Omental fat pad (tissue), 4 donors: ENCODE results near the gene ANXA3. TPM values are rescaled to one million over a fixed set of nuclear protein-coding genes. Genes with fewer than 3 reads are reported as not detected.

ENCODE experiments used
- ATAC-seq: fragments of 150-250 bp; one replicate; pipeline ENCODE4 v1.9.1; 2016; ENCODE audit warnings: mild to moderate bottlenecking, moderate library complexity; ENCODE audit not compliant: low FRiP score
- DNase-seq: peaks from one replicate; pipeline ENCODE4 v3.0.0-alpha.2; 2019; ENCODE audit warnings: low spot score
- total RNA-seq, 4 donors: library from RNA; depleted of rRNA; stranded (reverse); fragments of >200 nt; gene quantifications; one replicate each; pipeline ENCODE4 v1.1.0, GENCODE V29; 2016
- TF ChIP-seq, protein P1 (sequence below), 3 donors: fragments of 450-650 bp; IDR thresholded peaks; one replicate each; pipeline ENCODE4 v1.5.1; 2016 to 2017; ENCODE audit warnings: antibody characterized with exemption in 3 of 3, mild to moderate bottlenecking in 3 of 3, moderate library complexity in 2 of 3

Gene ANXA3
- total RNA-seq, 4 donors from 2014 or later: 76.3 to 217 (median 105) TPM

DNA sequence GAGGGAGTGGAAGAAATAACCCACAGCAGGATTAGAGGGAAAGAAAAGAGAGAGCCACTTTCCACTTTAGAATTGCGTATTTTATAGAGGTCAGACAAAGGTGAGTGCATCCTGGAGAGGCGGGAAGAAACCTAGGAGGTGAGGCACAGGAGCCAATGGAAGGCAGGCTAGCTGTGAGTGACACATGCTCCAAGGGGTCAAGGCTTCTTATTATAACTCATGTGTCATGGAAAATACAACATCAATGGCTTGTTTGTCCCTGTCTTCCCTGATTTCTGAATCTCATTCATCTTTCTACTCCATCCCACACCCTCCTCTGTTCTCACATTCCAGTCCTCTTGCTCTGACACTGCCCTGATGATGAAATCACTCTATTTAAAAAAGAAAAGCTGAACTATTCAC lies 14.4 kb downstream of the ANXA3 start:
- TF ChIP-seq, protein P1, sequence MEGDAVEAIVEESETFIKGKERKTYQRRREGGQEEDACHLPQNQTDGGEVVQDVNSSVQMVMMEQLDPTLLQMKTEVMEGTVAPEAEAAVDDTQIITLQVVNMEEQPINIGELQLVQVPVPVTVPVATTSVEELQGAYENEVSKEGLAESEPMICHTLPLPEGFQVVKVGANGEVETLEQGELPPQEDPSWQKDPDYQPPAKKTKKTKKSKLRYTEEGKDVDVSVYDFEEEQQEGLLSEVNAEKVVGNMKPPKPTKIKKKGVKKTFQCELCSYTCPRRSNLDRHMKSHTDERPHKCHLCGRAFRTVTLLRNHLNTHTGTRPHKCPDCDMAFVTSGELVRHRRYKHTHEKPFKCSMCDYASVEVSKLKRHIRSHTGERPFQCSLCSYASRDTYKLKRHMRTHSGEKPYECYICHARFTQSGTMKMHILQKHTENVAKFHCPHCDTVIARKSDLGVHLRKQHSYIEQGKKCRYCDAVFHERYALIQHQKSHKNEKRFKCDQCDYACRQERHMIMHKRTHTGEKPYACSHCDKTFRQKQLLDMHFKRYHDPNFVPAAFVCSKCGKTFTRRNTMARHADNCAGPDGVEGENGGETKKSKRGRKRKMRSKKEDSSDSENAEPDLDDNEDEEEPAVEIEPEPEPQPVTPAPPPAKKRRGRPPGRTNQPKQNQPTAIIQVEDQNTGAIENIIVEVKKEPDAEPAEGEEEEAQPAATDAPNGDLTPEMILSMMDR (IDR thresholded peaks at IDR 0.05): no peak
- ATAC-seq (peak; percentile 62), DNase-seq (no peak)

DNA sequence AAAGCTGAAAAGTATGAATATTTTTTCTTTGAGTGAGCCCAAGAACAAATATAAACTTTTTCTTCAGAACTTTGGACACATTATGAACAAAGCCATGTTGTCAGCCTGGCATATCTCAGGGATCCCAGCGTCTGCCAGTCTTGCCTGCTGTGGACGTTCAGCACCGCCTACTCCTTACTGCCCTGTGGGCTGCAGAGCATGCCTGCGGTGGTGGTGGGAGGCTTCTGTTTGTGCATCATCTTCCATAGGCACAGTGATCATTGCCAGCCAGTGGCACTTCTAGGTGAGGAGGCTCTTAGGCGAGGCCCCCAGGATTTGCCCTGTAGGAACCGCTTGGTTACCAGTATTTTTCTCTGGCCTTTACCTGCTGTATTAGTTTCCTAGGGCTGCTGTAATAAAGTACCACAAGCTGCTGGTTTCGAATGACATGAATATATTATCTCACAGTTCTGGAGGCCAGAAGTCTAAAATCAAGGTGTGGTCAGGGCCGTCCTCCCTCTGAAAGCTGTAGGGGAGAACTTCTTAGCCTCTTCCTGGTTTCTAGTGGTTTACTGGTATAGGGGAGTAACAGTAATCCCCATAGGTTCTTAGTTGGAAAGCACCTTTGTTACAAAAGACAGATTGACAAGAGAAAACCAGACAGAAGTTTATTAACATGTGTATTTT lies 15.4 kb downstream of the ANXA3 start:
- no peak for DNase-seq
- TF ChIP-seq, protein P1 (IDR thresholded peaks at IDR 0.05): no peak
- no peak for ATAC-seq

DNA sequence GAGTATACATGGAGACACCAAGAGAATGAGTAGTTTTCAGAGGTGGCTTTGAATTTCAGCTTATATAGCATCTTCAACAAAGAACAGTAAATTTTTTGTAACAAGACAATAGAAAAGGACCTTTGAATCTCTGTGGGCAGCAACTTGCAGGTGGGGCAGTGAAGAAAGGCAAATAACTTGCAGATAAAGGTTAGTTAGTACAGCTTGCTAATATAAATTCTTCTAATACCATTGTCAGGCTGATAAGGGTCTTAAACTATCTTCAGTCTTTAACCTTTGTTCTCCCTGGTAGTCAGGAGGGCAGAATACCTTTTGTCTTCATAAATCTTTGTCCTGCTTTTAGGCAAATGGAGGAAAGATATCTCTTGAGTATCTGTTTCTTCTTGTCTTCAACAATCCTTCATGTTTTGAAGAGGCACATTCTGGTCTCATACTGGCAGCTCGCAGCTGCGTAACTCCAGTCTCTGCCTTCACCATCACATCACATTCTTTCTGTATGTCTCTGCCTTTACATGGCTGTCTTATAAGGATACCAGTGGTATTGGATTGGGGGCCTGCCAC lies 16.0 kb downstream of the ANXA3 start:
- DNase-seq (no peak), ATAC-seq (no peak)
- TF ChIP-seq, protein P1 (IDR thresholded peaks at IDR 0.05): no peak

DNA sequence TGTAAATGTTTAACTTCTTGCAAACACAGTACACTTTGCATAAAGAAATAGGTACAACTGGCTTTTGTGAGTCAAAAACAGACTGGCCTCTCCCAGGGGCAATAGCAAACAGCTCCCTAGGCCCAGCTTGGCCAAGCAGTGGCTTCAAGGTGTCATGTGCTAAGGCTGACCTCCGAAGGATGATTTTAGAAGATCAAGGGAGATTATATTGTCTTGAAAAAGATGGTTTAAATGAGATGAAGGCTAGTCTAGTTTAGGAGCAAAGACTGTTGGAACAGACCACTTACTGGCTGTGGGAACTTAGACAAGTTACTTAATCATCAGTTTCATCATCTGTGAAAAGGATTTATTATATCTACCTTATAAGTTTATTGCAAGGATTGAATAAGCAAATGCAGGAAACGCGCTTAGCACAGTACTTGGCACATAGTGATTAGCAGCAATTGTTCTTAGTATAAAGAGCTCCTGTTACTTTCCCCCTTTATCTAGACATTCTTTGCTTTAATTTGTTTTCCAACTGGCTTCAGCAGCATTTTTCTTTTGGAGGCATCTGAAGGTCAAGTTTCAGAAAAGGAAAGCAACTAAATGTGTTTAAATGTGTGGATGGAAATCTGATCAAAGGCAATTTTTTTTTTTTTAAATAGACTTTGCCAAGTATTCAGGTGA lies 17.2 kb downstream of the ANXA3 start:
- no peak for DNase-seq
- ATAC-seq: peak; percentile 3
- TF ChIP-seq, protein P1 (IDR thresholded peaks at IDR 0.05): no peak

DNA sequence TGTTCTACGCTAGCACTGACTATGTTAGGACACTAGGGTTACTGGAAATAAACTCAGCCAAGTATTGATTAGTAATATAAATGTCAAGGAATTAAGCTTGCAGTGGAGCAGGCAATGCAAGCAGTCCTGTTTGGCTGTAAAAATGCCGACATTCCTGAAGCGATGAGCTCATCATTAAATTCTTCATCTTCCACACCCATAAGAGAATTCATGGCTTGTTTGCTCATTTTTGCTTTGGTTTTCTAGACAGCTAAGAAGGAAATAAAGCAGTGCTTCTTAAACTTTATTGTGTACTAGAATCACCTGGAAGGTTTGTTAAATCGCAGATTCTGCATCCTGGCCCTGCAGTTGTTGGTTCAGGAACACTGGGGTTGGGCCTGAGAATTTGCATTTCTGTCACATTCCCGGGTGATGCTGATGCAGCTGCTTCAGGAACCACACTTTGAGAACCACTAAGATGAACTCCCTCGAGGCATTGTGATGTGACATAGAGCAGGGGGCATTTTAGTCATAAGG lies 17.8 kb downstream of the ANXA3 start:
- no peak for DNase-seq
- TF ChIP-seq, protein P1 (IDR thresholded peaks at IDR 0.05): no peak
- peak; percentile 76 for ATAC-seq

DNA sequence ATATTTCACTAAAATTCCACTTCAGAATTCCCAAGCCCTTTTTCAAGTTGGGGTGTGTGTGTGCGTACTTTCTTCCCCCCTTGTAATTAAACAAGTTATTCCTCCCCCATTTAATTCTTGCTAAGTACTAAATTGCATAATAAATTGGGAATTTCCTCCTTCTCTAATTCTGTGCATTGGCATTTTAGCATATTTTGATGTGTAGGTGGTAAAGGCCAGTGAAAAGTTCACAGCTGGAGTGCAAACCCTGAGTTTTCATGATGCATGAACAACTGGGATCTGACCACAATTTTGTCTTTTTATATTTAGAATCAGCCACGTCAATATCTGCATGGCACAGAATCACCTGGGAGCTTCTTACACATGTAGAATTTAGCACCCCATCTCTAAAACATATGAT lies 18.5 kb downstream of the ANXA3 start:
- DNase-seq (no peak), ATAC-seq (no peak)
- TF ChIP-seq, protein P1 (IDR thresholded peaks at IDR 0.05): no peak
